Ascending aorta (tissue), 2 donors: ENCODE data around the gene CCDC186. TPM values are rescaled to one million over a fixed set of nuclear protein-coding genes. Genes with fewer than 3 reads are reported as not detected.

Experiments used
- DNase-seq, 2 donors: peaks; one replicate each; pipeline ENCODE4 v3.0.0-alpha.2; 2019; ENCODE audit warnings: low spot score in 2 of 2
- H3K27ac ChIP-seq, 2 donors: fragments of 200-600 bp; sonication (generic); one replicate each; pipeline ENCODE4 v1.5.1; 2016 to 2017; ENCODE audit warnings: mild to moderate bottlenecking in 1 of 2
- H3K27me3 ChIP-seq: fragments of 200-600 bp; sonication (generic); one replicate; pipeline ENCODE4 v1.5.1; 2017
- H3K36me3 ChIP-seq, 2 donors: fragments of 200-600 bp; sonication (generic); one replicate each; pipeline ENCODE4 v1.5.1; 2016
- H3K4me1 ChIP-seq, 2 donors: fragments of 200-600 bp; sonication (generic); one replicate each; pipeline ENCODE4 v1.5.1; 2016 to 2017; ENCODE audit warnings: mild to moderate bottlenecking in 1 of 2
- H3K4me3 ChIP-seq, 2 donors: fragments of 200-600 bp; sonication (generic); one replicate each; pipeline ENCODE4 v1.5.1; 2016 to 2017; ENCODE audit warnings: mild to moderate bottlenecking in 1 of 2
- H3K9me3 ChIP-seq, 2 donors: fragments of 200-600 bp; sonication (generic); one replicate each; pipeline ENCODE4 v1.5.1; 2016
- CTCF ChIP-seq, 3 experiments: fragments of 200-600 bp in 2 of 3; fragments of 450-650 bp in 1 of 3; sonication (generic) in 2 of 3; IDR thresholded peaks; one replicate each; pipeline ENCODE4 v1.5.1; 2016 to 2019; ENCODE audit warnings: antibody characterized with exemption in 3 of 3, mild to moderate bottlenecking in 1 of 3, moderate library complexity in 1 of 3
- intact Hi-C: fragments of 100-400 bp; cut with DNase I; formaldehyde crosslinking; loops from one replicate; pipeline ENCODE4 v1.15.1; 2023
- total RNA-seq: library from RNA; depleted of rRNA; stranded (reverse); fragments of >200 nt; gene quantifications from one replicate; pipeline ENCODE4 v1.1.0, GENCODE V29; 2016

CCDC186 gene
- total RNA-seq, 1 donor from 2014 or later, result 4.4 TPM

GRCh38 chr10:114199239-114199638, 25.2 kb upstream of the CCDC186 start:
- no peak overlapping the region for H3K27ac ChIP-seq
- no peak for DNase-seq

GRCh38 chr10:114195079-114195478, 21.1 kb upstream of the CCDC186 start:
- DNase-seq, result no peak
- intact Hi-C loops, result no loop called here
- no peaks in the 10 kb centered on the region for H3K9me3 ChIP-seq
- no peak overlapping the region for H3K4me3 ChIP-seq
- H3K27me3 ChIP-seq, result no peaks in the 10 kb centered on the region
- H3K4me1 ChIP-seq, result no peaks in the 10 kb centered on the region
- H3K36me3 ChIP-seq, result no peaks in the 10 kb centered on the region
- H3K27ac ChIP-seq, result no peak overlapping the region
- no peak for TF ChIP-seq CTCF (IDR thresholded peaks at IDR 0.05)

More at GRCh38 chr10:114199239-114199638, 25.2 kb upstream of the CCDC186 start:
- H3K4me1 ChIP-seq, result no peaks in the 10 kb centered on the region
- H3K4me3 ChIP-seq, result no peak overlapping the region
- no peaks in the 10 kb centered on the region for H3K27me3 ChIP-seq
- no peaks in the 10 kb centered on the region for H3K36me3 ChIP-seq
- TF ChIP-seq CTCF (IDR thresholded peaks at IDR 0.05), result no peak
- intact Hi-C loops, result no loop called here
- no peaks in the 10 kb centered on the region for H3K9me3 ChIP-seq

- no peak for TF ChIP-seq CTCF (IDR thresholded peaks at IDR 0.05)
- Histone ChIP-seq H3K9me3 (no peaks in the 10 kb centered on the region), H3K27me3 (no peaks in the 10 kb centered on the region), H3K4me1 (no peaks in the 10 kb centered on the region), H3K27ac (no peak overlapping the region), H3K36me3 (no peaks in the 10 kb centered on the region), H3K4me3 (no peak overlapping the region)
- DNase-seq, result no peak
- intact Hi-C loops, result no loop called here
Observed at GRCh38 chr10:114189700-114190099, 15.7 kb upstream of the CCDC186 start.

- intact Hi-C loops, result no loop called here
- DNase-seq, result no peak
- H3K36me3 ChIP-seq, result no peaks in the 10 kb centered on the region
- H3K4me1 ChIP-seq, result no peaks in the 10 kb centered on the region
- no peaks in the 10 kb centered on the region for H3K27me3 ChIP-seq
- TF ChIP-seq CTCF (IDR thresholded peaks at IDR 0.05), result no peak
- no peak overlapping the region for H3K27ac ChIP-seq
- no peak overlapping the region for H3K4me3 ChIP-seq
- no peaks in the 10 kb centered on the region for H3K9me3 ChIP-seq
Observed at GRCh38 chr10:114188900-114189299, 14.9 kb upstream of the CCDC186 start.

GRCh38 chr10:114188001-114188400, 14.0 kb upstream of the CCDC186 start:
- H3K36me3 ChIP-seq, result no peaks in the 10 kb centered on the region
- H3K9me3 ChIP-seq, result no peaks in the 10 kb centered on the region
- no peaks in the 10 kb centered on the region for H3K4me1 ChIP-seq
- no peak overlapping the region for H3K27ac ChIP-seq
- no peak overlapping the region for H3K4me3 ChIP-seq
- intact Hi-C loops, result no loop called here
- TF ChIP-seq CTCF (IDR thresholded peaks at IDR 0.05), result no peak
- no peak for DNase-seq
- H3K27me3 ChIP-seq, result no peaks in the 10 kb centered on the region

GRCh38 chr10:114184276-114184675, 10.3 kb upstream of the CCDC186 start:
- H3K27me3 ChIP-seq, result no peaks in the 10 kb centered on the region
- no peaks in the 10 kb centered on the region for H3K4me1 ChIP-seq
- DNase-seq, result no peak
- H3K4me3 ChIP-seq, result no peak overlapping the region
- no peak overlapping the region for H3K27ac ChIP-seq
- TF ChIP-seq CTCF (IDR thresholded peaks at IDR 0.05), result no peak
- no peaks in the 10 kb centered on the region for H3K36me3 ChIP-seq
- H3K9me3 ChIP-seq, result no peaks in the 10 kb centered on the region
- intact Hi-C loops, result no loop called here
